IMR-90 (cell line): ENCODE results near the gene LAMC3. TPM values are rescaled to one million over a fixed set of nuclear protein-coding genes. Genes with fewer than 3 reads are reported as not detected.

Source experiments
- ATAC-seq: fragments of 200-7000 bp; cut with Tn5 transposase; 2 replicates; pipeline ENCODE4 v1.9.1; 2020; ENCODE audit warnings: low read depth, mild to moderate bottlenecking, moderate library complexity
- BruUV-seq: library from RNA; stranded (reverse); fragments of 400-500 nt; replicated peaks from 2 replicates; lab custom pipeline; 2021; lab: Mats Ljungman, UMichigan
- CTCF ChIA-PET: fragments of 300-600 bp; formaldehyde crosslinking; extraction: SDS; loops from one replicate; lab custom pipeline; 2021; ENCODE audit warnings: antibody characterized with exemption; lab: Yijun Ruan, JAX
- POLR2A ChIA-PET: fragments of 300-600 bp; sonication (Branson Sonifier 250); formaldehyde crosslinking; loops from one replicate; lab custom pipeline; 2022; ENCODE audit warnings: antibody characterized with exemption; ENCODE audit not compliant: unreplicated experiment; lab: Charles Lee
- DNase-seq: peaks from one replicate; pipeline ENCODE4 v3.0.0; 2013
- H2AFZ ChIP-seq: replicated peaks from 2 replicates; pipeline ENCODE3; 2013; ENCODE audit warnings: low read length, mild to moderate bottlenecking; ENCODE audit not compliant: poor library complexity
- H2AK5ac ChIP-seq: 2 replicates; pipeline ENCODE4 v1.6.1; 2013; ENCODE audit warnings: low read depth, low read length, inconsistent platforms
- H2AK9ac ChIP-seq: replicated peaks from 2 replicates; pipeline ENCODE3; 2013; ENCODE audit warnings: mild to moderate bottlenecking, low read depth, low read length, moderate library complexity; ENCODE audit not compliant: poor library complexity
- H2BK120ac ChIP-seq: 2 replicates; pipeline ENCODE4 v1.6.1; 2013; ENCODE audit warnings: low read depth, low read length, inconsistent platforms
- H2BK15ac ChIP-seq: 3 replicates; pipeline ENCODE4 v1.6.1; 2013; ENCODE audit warnings: low read depth, low read length, inconsistent platforms
- H2BK20ac ChIP-seq: 2 replicates; pipeline ENCODE4 v1.6.1; 2013; ENCODE audit warnings: low read depth, mild to moderate bottlenecking, inconsistent platforms, low read length, moderate library complexity
- H2BK5ac ChIP-seq: 2 replicates; pipeline ENCODE4 v1.6.1; 2013; ENCODE audit warnings: mild to moderate bottlenecking, low read depth, low read length, inconsistent platforms; ENCODE audit not compliant: poor library complexity, severe bottlenecking
- H3K14ac ChIP-seq: replicated peaks from 2 replicates; pipeline ENCODE4 v1.6.1; 2013; ENCODE audit warnings: low read depth, low read length, inconsistent platforms
- H3K18ac ChIP-seq: 2 replicates; pipeline ENCODE4 v1.6.1; 2013; ENCODE audit warnings: low read depth, low read length, control low read depth
- H3K23ac ChIP-seq: 2 replicates; pipeline ENCODE4 v1.6.1; 2013; ENCODE audit warnings: low read depth, low read length, inconsistent platforms
- H3K27ac ChIP-seq: 2 replicates; pipeline ENCODE4 v1.5.1; 2013; ENCODE audit warnings: mild to moderate bottlenecking, control low read depth, low read length; ENCODE audit not compliant: insufficient read depth
- H3K27me3 ChIP-seq: 2 replicates; pipeline ENCODE4 v1.6.1; 2013; ENCODE audit warnings: low read length; ENCODE audit not compliant: control insufficient read depth, insufficient read depth
- H3K36me3 ChIP-seq: 2 replicates; pipeline ENCODE4 v1.6.1; 2013; ENCODE audit warnings: low read length, mixed read lengths; ENCODE audit not compliant: control insufficient read depth, insufficient read depth
- H3K4ac ChIP-seq: 2 replicates; pipeline ENCODE4 v1.6.1; 2013; ENCODE audit warnings: low read depth, low read length, inconsistent platforms
- H3K4me1 ChIP-seq: 2 replicates; pipeline ENCODE4 v1.6.1; 2013; ENCODE audit warnings: low read length, mixed read lengths; ENCODE audit not compliant: control insufficient read depth, insufficient read depth
- H3K4me2 ChIP-seq: 2 replicates; pipeline ENCODE4 v1.6.1; 2013; ENCODE audit warnings: low read depth, mild to moderate bottlenecking, control low read depth, low read length, moderate library complexity
- H3K4me3 ChIP-seq: 2 replicates; pipeline ENCODE4 v1.5.1; 2013; ENCODE audit warnings: low read depth, mild to moderate bottlenecking, control low read depth, low read length, moderate library complexity; ENCODE audit not compliant: insufficient read depth
- H3K56ac ChIP-seq: 2 replicates; pipeline ENCODE4 v1.6.1; 2013; ENCODE audit warnings: low read length, inconsistent platforms; ENCODE audit not compliant: insufficient read depth; ENCODE audit errors: extremely low read depth
- H3K79me1 ChIP-seq, 2 experiments: 2 replicates each; pipeline ENCODE4 v1.6.1; 2013; ENCODE audit warnings: low read length in 2 of 2, inconsistent platforms in 1 of 2, low read depth in 1 of 2
- H3K9ac ChIP-seq: 2 replicates; pipeline ENCODE4 v1.6.1; 2013; ENCODE audit warnings: low read depth, low read length, control low read depth
- H3K9me1 ChIP-seq: 2 replicates; pipeline ENCODE4 v1.6.1; 2013; ENCODE audit warnings: low read length, inconsistent platforms; ENCODE audit not compliant: insufficient read depth
- H3K9me3 ChIP-seq: 2 replicates; pipeline ENCODE4 v1.6.1; 2013; ENCODE audit warnings: low read length; ENCODE audit not compliant: control insufficient read depth, insufficient read depth
- H4K20me1 ChIP-seq: 2 replicates; pipeline ENCODE4 v1.6.1; 2013; ENCODE audit warnings: low read length, inconsistent platforms; ENCODE audit not compliant: insufficient read depth
- H4K5ac ChIP-seq: 2 replicates; pipeline ENCODE4 v1.6.1; 2013; ENCODE audit warnings: mild to moderate bottlenecking, low read depth, low read length, control low read depth
- H4K8ac ChIP-seq, 2 experiments: 2 replicates each; pipeline ENCODE4 v1.6.1; 2013; ENCODE audit warnings: low read depth in 2 of 2, low read length in 2 of 2, control low read depth in 1 of 2, inconsistent platforms in 1 of 2
- H4K91ac ChIP-seq: 2 replicates; pipeline ENCODE4 v1.6.1; 2013; ENCODE audit warnings: low read depth, low read length, inconsistent platforms; ENCODE audit not compliant: insufficient read depth
- BHLHE40 ChIP-seq: fragments of 150-350 bp; IDR thresholded peaks from 2 replicates; pipeline ENCODE4 v1.6.1; 2016; ENCODE audit warnings: mild to moderate bottlenecking, low read depth, low read length
- CEBPB ChIP-seq: IDR thresholded peaks from 2 replicates; pipeline ENCODE4 v1.6.1; 2012; ENCODE audit warnings: low read depth, low read length, improper control_type of control experiment
- CHD1 ChIP-seq: IDR thresholded peaks from 2 replicates; pipeline ENCODE4 v1.6.1; 2012; ENCODE audit warnings: low read depth, low read length, improper control_type of control experiment
- CTCF ChIP-seq: conservative IDR thresholded peaks from 2 replicates; pipeline ENCODE4 v1.5.1; 2012; ENCODE audit warnings: mild to moderate bottlenecking, low read depth, low read length, improper control_type of control experiment
- ELK1 ChIP-seq: fragments of 150-350 bp; IDR thresholded peaks from 2 replicates; pipeline ENCODE4 v1.6.1; 2016; ENCODE audit warnings: low read depth, mild to moderate bottlenecking, low read length, moderate library complexity, borderline replicate concordance
- FOS ChIP-seq: fragments of 150-350 bp; IDR thresholded peaks from 2 replicates; pipeline ENCODE4 v1.6.1; 2016; ENCODE audit warnings: low read depth, low read length
- MAFK ChIP-seq: IDR thresholded peaks from 2 replicates; pipeline ENCODE4 v1.6.1; 2012; ENCODE audit warnings: low read depth, low read length, improper control_type of control experiment
- MAZ ChIP-seq: IDR thresholded peaks from 2 replicates; pipeline ENCODE4 v1.6.1; 2012; ENCODE audit warnings: low read depth, mild to moderate bottlenecking, low read length, improper control_type of control experiment, moderate library complexity, borderline replicate concordance
- MXI1 ChIP-seq: IDR thresholded peaks from 2 replicates; pipeline ENCODE4 v1.6.1; 2012; ENCODE audit warnings: low read depth, mild to moderate bottlenecking, low read length, moderate library complexity, borderline replicate concordance
- NFE2L2 ChIP-seq: fragments of 150-350 bp; IDR thresholded peaks from 2 replicates; pipeline ENCODE4 v1.6.1; 2016; ENCODE audit warnings: low read depth, mild to moderate bottlenecking, low read length
- POLR2A ChIP-seq: IDR thresholded peaks from 2 replicates; pipeline ENCODE4 v1.6.1; 2012; ENCODE audit warnings: mild to moderate bottlenecking, low read depth, low read length
- RAD21 ChIP-seq: IDR thresholded peaks from 2 replicates; pipeline ENCODE4 v1.6.1; 2012; ENCODE audit warnings: low read length, improper control_type of control experiment
- RCOR1 ChIP-seq: IDR thresholded peaks from 2 replicates; pipeline ENCODE4 v1.6.1; 2012; ENCODE audit warnings: mild to moderate bottlenecking, low read length, improper control_type of control experiment; ENCODE audit not compliant: insufficient replicate concordance
- RFX5 ChIP-seq: IDR thresholded peaks from 2 replicates; pipeline ENCODE4 v1.8.0; 2012; ENCODE audit warnings: low read depth, mild to moderate bottlenecking, low read length, moderate library complexity
- SMC3 ChIP-seq: fragments of 150-350 bp; IDR thresholded peaks from 2 replicates; pipeline ENCODE4 v1.6.1; 2016; ENCODE audit warnings: low read depth, mild to moderate bottlenecking, antibody characterized with exemption, low read length, moderate library complexity
- USF2 ChIP-seq: fragments of 150-350 bp; IDR thresholded peaks from 2 replicates; pipeline ENCODE4 v1.6.1; 2017; ENCODE audit warnings: mild to moderate bottlenecking, antibody characterized with exemption, low read length, low read depth
- whole genome bisulfite sequencing, 2 experiments: methylation state at CpG; one replicate each; pipeline versions ENCODE4 v1.1.5 to v1.1.7; 2013; ENCODE audit warnings: missing lambda C conversion rate in 2 of 2; ENCODE audit not compliant: insufficient read length in 1 of 2; ENCODE audit errors: extremely low coverage in 2 of 2; 5-methylcytosine and 5-hydroxymethylcytosine counted together
- dilution Hi-C: fragments of 300-500 bp; cut with HindIII; formaldehyde crosslinking; loops from one replicate; pipeline ENCODE4 v1.14.3; 2018; ENCODE audit warnings: low sequenced_read_pairs; ENCODE audit not compliant: unreplicated experiment
- in situ Hi-C: fragments of 300-500 bp; cut with MboI; formaldehyde crosslinking; loops from 3 replicates; pipeline ENCODE4 v1.14.3; 2019; ENCODE audit warnings: low sequenced_read_pairs, inconsistent platforms, mixed read lengths
- intact Hi-C: fragments of 100-400 bp; cut with micrococcal nuclease; formaldehyde crosslinking; loops from 2 replicates; pipeline ENCODE4 v1.10.0; 2022
- polyA plus RNA-seq, 3 experiments: library from polyadenylated mRNA; depleted of rRNA; stranded (reverse); fragments of >200 nt; gene quantifications; 2 replicates each; pipeline ENCODE4 v1.2.3, GENCODE V29; 2012; ENCODE audit warnings: low replicate concordance in 1 of 3
- total RNA-seq: library from RNA; depleted of rRNA; stranded (reverse); fragments of >200 nt; gene quantifications from 2 replicates; pipeline ENCODE4 v1.2.3, GENCODE V29; 2012

LAMC3 gene
- total and polyA plus RNA-seq, 2 of the 4 experiments (the other 2 are of a cell fraction): not detected

GRCh38 chr9:131120620-131121228, 111.8 kb downstream of the LAMC3 start:
- CTCF ChIA-PET: no interaction called here
- dilution Hi-C loops: no loop called here
- WGBS, 2 experiments: 33% methylated on average over 1 of the region's 7 CpGs; no CpG with 5 or more reads in 1 of the 2 experiments

More at GRCh38 chr9:131120620-131121228, 111.8 kb downstream of the LAMC3 start:
- no peak for TF ChIP-seq ELK1
- TF ChIP-seq SMC3: no peak
- no peak for TF ChIP-seq CEBPB
- no peak for TF ChIP-seq BHLHE40
- no peak for TF ChIP-seq USF2
- no peak for TF ChIP-seq RCOR1
- TF ChIP-seq CHD1: no peak
- TF ChIP-seq FOS: no peak
- TF ChIP-seq RFX5: no peak
- TF ChIP-seq MAZ: no peak
- TF ChIP-seq MXI1: no peak
- no peak for TF ChIP-seq MAFK
- TF ChIP-seq POLR2A: no peak
- TF ChIP-seq NFE2L2: no peak
- TF ChIP-seq CTCF: no peak
- TF ChIP-seq RAD21: no peak
- Histone ChIP-seq H2AK9ac (no peak overlapping the region), H3K9ac (no peak overlapping the region), H2AK5ac (no peak overlapping the region), H2BK20ac (no peak overlapping the region), H3K56ac (no peak overlapping the region), H2BK5ac (no peak overlapping the region), H2AFZ (peak overlapping the region; percentile 33), H3K14ac (no peak overlapping the region), H3K9me1 (no peaks in the 10 kb centered on the region), H4K5ac (no peak overlapping the region), H3K4me1 (no peaks in the 10 kb centered on the region), H3K4me2 (no peak overlapping the region), H3K79me1 (peaks cover 0 to 10% of the 10 kb centered on the region in 2 experiments; a peak in 3 of 4 replicates), H4K20me1 (no peaks in the 10 kb centered on the region), H2BK120ac (no peak overlapping the region), H3K36me3 (no peaks in the 10 kb centered on the region), H4K8ac (no peak overlapping the region), H3K23ac (no peak overlapping the region), H3K27me3 (peaks cover 20% of the 10 kb centered on the region), H4K91ac (no peak overlapping the region), H3K9me3 (no peaks in the 10 kb centered on the region), H3K18ac (no peak overlapping the region), H2BK15ac (no peak overlapping the region), H3K27ac (no peak overlapping the region), H3K4me3 (no peak overlapping the region), H3K4ac (no peak overlapping the region)
- intact Hi-C loops: no loop called here
- no TSS peak for BruUV-seq
- in situ Hi-C loops: no loop called here
- POLR2A ChIA-PET: no interaction called here
- DNase-seq (no peak), ATAC-seq (no peak)
